Measurements from ENCODE around the gene TRIM33.

GRCh38 chr1:114367810-114368209 lies 143.2 kb downstream of the TRIM33 start:
- TF ChIP-seq CTCF (IDR thresholded peaks at IDR 0.05; ENCODE audit: low read depth, low read length, poor library complexity, severe bottlenecking) (no peak), EZH2phosphoT487 (IDR thresholded peaks at IDR 0.05; ENCODE audit: borderline replicate concordance, low read length) (no peak)

Measured in DOHH2 (cell line).